Measurements from ENCODE around the gene RASSF3.

GRCh38 chr12:64634508-64635092, 24.3 kb downstream of the RASSF3 start:
- TF ChIP-seq POLR2A (IDR thresholded peaks at IDR 0.05), result no peak
- TF ChIP-seq, protein P1, sequence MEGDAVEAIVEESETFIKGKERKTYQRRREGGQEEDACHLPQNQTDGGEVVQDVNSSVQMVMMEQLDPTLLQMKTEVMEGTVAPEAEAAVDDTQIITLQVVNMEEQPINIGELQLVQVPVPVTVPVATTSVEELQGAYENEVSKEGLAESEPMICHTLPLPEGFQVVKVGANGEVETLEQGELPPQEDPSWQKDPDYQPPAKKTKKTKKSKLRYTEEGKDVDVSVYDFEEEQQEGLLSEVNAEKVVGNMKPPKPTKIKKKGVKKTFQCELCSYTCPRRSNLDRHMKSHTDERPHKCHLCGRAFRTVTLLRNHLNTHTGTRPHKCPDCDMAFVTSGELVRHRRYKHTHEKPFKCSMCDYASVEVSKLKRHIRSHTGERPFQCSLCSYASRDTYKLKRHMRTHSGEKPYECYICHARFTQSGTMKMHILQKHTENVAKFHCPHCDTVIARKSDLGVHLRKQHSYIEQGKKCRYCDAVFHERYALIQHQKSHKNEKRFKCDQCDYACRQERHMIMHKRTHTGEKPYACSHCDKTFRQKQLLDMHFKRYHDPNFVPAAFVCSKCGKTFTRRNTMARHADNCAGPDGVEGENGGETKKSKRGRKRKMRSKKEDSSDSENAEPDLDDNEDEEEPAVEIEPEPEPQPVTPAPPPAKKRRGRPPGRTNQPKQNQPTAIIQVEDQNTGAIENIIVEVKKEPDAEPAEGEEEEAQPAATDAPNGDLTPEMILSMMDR (IDR thresholded peaks at IDR 0.05), result no peak
